Progenitor cell of endocrine pancreas (in vitro differentiated cells): ENCODE results near the gene DGCR6L. TPM values are rescaled to one million over a fixed set of nuclear protein-coding genes. Genes with fewer than 3 reads are reported as not detected.
"Not testable (repeated sequence)": the region's sequence is repeated elsewhere in the genome, so short reads cannot be mapped to it uniquely, and the experiment has no call there.

Experiments
- DNase-seq: peaks from one replicate; pipeline ENCODE4 v3.0.0; 2021; ENCODE audit warnings: low spot score; ENCODE audit not compliant: unreplicated experiment
- H3K27ac Mint-ChIP-seq: 2 replicates; pipeline ENCODE4 v1.8.0; 2021; ENCODE audit warnings: mild to moderate bottlenecking, moderate library complexity, mixed read lengths
- H3K27me3 Mint-ChIP-seq: 2 replicates; pipeline ENCODE4 v1.8.0; 2021; ENCODE audit warnings: mixed read lengths
- H3K36me3 Mint-ChIP-seq: 2 replicates; pipeline ENCODE4 v1.8.0; 2022; ENCODE audit warnings: mixed read lengths; ENCODE audit not compliant: insufficient read depth
- H3K4me1 Mint-ChIP-seq: 2 replicates; pipeline ENCODE4 v1.8.0; 2021; ENCODE audit warnings: low read depth, mixed read lengths
- H3K4me3 Mint-ChIP-seq: 2 replicates; pipeline ENCODE4 v1.8.0; 2021; ENCODE audit warnings: low read depth, mild to moderate bottlenecking, moderate library complexity, mixed read lengths
- H3K9me3 Mint-ChIP-seq: 2 replicates; pipeline ENCODE4 v1.8.0; 2021; ENCODE audit warnings: low read depth, mixed read lengths
- CTCF ChIP-seq: fragments of 200-600 bp; sonication (generic); IDR thresholded peaks from one replicate; pipeline ENCODE4 v1.5.0; 2021; ENCODE audit warnings: antibody characterized with exemption, mild to moderate bottlenecking; ENCODE audit not compliant: unreplicated experiment
- total RNA-seq: library from RNA; stranded (reverse); gene quantifications from 2 replicates; pipeline ENCODE4 v1.2.1, GENCODE V29; 2021

DGCR6L gene
- total RNA-seq, 1 donor from 2014 or later: 41.0 TPM

GRCh38 chr22:20324139-20324516, 4.3 kb upstream of the DGCR6L start:
- no peaks in the 10 kb centered on the region for H3K36me3 Mint-ChIP-seq
- no peaks in the 10 kb centered on the region for H3K27me3 Mint-ChIP-seq
- peaks cover 6% of the 10 kb centered on the region for H3K4me1 Mint-ChIP-seq
- no peak overlapping the region for H3K4me3 Mint-ChIP-seq
- TF ChIP-seq CTCF: no peak
- H3K9me3 Mint-ChIP-seq: no peaks in the 10 kb centered on the region
- no peak overlapping the region for H3K27ac Mint-ChIP-seq
- DNase-seq: no peak

- DNase-seq, H3K36me3 Mint-ChIP-seq, H3K27me3 Mint-ChIP-seq, H3K9me3 Mint-ChIP-seq: not testable (repeated sequence)
- Mint-ChIP-seq H3K4me1 (peaks cover 14% of the 10 kb centered on the region), H3K4me3 (peak overlapping the region; percentile 89), H3K27ac (peak overlapping the region; percentile 71)
Observed at GRCh38 chr22:20321552-20322211, 1.8 kb upstream of the DGCR6L start.

GRCh38 chr22:20320659-20321551, 1.0 kb upstream of the DGCR6L start:
- not testable (repeated sequence) for H3K9me3 Mint-ChIP-seq, DNase-seq, H3K27me3 Mint-ChIP-seq, H3K36me3 Mint-ChIP-seq
- Mint-ChIP-seq H3K4me3 (peak overlapping the region; percentile 89), H3K4me1 (peaks cover 14% of the 10 kb centered on the region), H3K27ac (peak overlapping the region; percentile 92)

GRCh38 chr22:20319041-20319744, 667 bp downstream of the DGCR6L start:
- Mint-ChIP-seq H3K36me3 (no peaks in the 10 kb centered on the region), H3K9me3 (no peaks in the 10 kb centered on the region), H3K27ac (peak overlapping the region; percentile 6), H3K27me3 (no peaks in the 10 kb centered on the region), H3K4me3 (peak overlapping the region; percentile 89), H3K4me1 (peaks cover 14% of the 10 kb centered on the region)
- TF ChIP-seq CTCF: no peak
- no peak for DNase-seq

- Mint-ChIP-seq H3K4me3 (peak overlapping the region; percentile 89), H3K4me1 (peaks cover 14% of the 10 kb centered on the region)
- H3K27ac Mint-ChIP-seq, H3K36me3 Mint-ChIP-seq, DNase-seq, H3K27me3 Mint-ChIP-seq, H3K9me3 Mint-ChIP-seq: not testable (repeated sequence)
Observed at GRCh38 chr22:20318043-20318688, 1.7 kb downstream of the DGCR6L start.

GRCh38 chr22:20317402-20318042, 2.3 kb downstream of the DGCR6L start:
- H3K36me3 Mint-ChIP-seq, H3K27me3 Mint-ChIP-seq, DNase-seq, H3K9me3 Mint-ChIP-seq: not testable (repeated sequence)
- TF ChIP-seq CTCF: peak; percentile 64
- Mint-ChIP-seq H3K27ac (peak overlapping the region; percentile 31), H3K4me3 (peak overlapping the region; percentile 89), H3K4me1 (peaks cover 14% of the 10 kb centered on the region)
